Activated naive CD4-positive, alpha-beta T cell treated with Interleukin-2 at 50 U/mL for 16 hours (primary cell): ENCODE results near the gene CPXM1.
"Not testable (repeated sequence)": the region's sequence is repeated elsewhere in the genome, so short reads cannot be mapped to it uniquely, and the experiment has no call there.

Experiments
- DNase-seq: peaks from one replicate; pipeline ENCODE4 v3.0.0-alpha.2; 2020

The CPXM1 gene

GRCh38 chr20:2800521-2801285, at the start of gene CPXM1:
CPXM1 (minus strand) TSS chr20:2800627; CDS start chr20:2800572, 55 bp downstream.
- no peak for DNase-seq

DNA sequence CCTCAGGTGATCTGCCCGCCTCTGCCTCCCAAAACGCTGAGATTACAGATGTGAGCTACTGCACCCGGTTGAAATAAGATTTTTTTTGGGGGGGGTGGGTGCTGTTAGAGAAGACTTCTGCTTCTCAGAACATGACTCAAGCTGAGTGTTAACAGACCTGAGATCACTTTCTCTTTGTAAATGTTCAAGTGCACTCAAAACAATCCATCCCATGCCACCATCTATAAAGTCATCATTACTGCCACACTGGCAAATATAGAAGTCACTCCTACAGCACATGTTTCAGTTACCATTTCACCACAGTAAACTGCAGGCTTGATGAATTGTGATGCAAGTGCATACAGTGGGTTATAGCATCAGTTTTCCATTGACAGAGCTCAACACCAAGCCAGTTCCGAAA, 49.1 kb upstream of the CPXM1 start:
- DNase-seq: no peak

DNA sequence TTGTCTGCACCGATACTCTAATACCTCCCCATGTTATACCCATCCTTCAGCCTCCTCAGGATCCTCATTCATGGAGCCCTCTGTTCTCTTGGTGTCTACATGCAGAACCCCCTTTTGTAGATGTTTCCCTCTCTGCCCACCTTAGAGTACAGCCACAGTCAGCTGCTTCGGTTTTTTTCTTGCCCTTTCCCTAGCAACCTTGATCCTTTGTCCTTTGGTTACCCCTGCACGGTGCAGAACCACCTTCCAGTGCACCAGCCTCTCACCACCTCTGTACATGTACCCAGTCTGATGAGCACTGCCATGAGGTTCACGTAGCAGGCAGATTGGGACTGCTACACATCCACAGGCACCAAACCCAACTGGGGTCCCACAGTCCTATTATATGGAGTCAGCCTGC, 47.4 kb upstream of the CPXM1 start:
- no peak for DNase-seq

- no peak for DNase-seq
Observed at GRCh38 chr20:2846698-2847097, 46.3 kb upstream of the CPXM1 start.

- no peak for DNase-seq
Observed at GRCh38 chr20:2845607-2846006, 45.2 kb upstream of the CPXM1 start.

- peak; percentile 44 for DNase-seq
Observed at GRCh38 chr20:2840967-2841531, 40.6 kb upstream of the CPXM1 start.

- DNase-seq: peak; percentile 92
Observed at GRCh38 chr20:2840138-2840966, 39.9 kb upstream of the CPXM1 start, which contains the start of the genes PCED1A and VPS16. PCED1A (minus strand) TSS chr20:2840655; CDS start chr20:2839912, 743 bp downstream. VPS16 (plus strand) TSS chr20:2840745; CDS start chr20:2840775, 30 bp downstream.

- no peak for DNase-seq
Observed at GRCh38 chr20:2839732-2840137, 39.3 kb upstream of the CPXM1 start.

GRCh38 chr20:2838847-2839671, 38.6 kb upstream of the CPXM1 start:
- no peak for DNase-seq

- DNase-seq: no peak
Observed at GRCh38 chr20:2838170-2838797, 37.9 kb upstream of the CPXM1 start.

- DNase-seq: no peak
Observed at GRCh38 chr20:2837221-2837960, 37.0 kb upstream of the CPXM1 start.

DNA sequence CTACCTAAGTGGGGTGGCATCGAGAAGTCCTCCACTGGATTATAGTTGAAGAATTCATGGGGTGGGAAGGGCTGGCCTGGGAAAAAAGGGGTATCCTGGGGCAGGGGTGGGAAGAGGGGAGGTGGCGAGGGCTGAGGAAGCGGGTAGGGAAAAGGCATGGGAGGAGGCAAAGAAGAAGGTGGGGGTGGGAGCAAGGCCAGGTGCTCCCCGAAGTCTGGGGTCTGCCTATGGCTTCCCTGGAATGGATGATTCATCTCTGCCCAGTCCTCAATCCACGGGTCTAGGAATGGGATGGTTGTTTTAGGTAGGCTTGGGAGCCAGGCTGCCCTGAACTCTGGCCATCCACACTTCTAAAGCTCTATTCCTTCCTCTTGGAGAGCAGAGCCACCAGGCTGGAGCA, 35.6 kb upstream of the CPXM1 start:
- no peak for DNase-seq

DNA sequence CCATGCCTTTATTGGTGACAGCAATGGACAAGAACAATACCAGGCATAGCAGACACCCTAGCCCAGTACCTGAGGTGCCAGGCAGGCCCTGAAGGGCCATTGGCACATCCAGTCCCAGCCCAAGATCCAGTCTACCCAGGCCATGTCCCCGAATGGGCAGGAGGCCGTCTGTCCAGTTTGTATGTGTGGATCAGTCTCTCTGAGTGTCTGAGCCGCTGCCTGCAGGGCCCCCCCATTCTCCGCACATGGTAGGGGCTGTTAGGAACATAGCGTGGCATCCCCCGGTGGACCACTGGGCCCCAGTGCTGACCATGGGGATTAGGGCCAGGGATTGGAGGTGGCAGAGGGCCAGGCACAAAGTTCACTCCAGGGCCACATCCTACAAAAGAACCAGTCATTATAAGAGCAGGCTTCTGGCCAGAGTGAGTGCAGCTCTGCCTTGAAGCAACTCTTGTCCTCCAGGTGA, 34.9 kb upstream of the CPXM1 start:
- DNase-seq: no peak

GRCh38 chr20:2834401-2835110, 34.1 kb upstream of the CPXM1 start:
- no peak for DNase-seq

- DNase-seq: no peak
Observed at GRCh38 chr20:2833761-2834160, 33.3 kb upstream of the CPXM1 start.

DNA sequence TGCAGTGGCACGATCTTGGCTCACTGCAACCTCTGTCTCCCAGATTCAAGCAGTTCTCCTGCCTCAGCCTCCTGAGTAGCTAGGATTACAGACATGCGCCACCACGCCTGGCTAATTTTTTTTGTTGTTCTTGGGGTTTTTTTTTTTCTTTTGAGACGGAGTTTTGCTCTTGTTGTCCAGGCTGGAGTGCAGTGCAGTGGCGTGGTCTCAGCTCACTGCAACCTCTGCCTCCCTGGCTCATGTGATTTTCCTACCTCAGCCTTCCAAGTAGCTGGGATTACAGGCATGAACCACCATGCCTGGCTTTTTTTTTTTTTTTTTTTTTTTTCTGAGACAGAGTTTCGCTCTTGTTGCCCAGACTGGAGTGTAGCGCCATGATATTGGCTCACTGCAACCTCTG, 30.8 kb upstream of the CPXM1 start:
- DNase-seq: not testable (repeated sequence)

DNA sequence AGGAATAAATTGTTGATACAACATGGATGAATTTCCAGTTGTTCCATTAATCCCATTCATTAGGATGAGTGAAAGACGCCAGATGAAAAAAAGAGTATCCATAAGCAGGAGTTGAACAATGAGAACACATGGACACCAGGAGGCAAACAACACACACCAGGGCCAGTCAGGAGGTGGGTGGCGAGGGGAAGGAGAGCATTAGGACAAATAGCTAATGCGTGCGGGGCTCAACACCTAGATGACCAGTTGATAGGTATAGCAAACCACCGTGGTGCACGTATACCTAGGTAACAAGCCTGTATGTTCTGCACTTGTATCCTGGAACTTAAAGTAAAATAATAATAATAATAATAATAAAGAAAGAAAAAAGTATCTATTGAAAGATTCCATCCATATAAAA, 28.9 kb upstream of the CPXM1 start:
- no peak for DNase-seq

DNA sequence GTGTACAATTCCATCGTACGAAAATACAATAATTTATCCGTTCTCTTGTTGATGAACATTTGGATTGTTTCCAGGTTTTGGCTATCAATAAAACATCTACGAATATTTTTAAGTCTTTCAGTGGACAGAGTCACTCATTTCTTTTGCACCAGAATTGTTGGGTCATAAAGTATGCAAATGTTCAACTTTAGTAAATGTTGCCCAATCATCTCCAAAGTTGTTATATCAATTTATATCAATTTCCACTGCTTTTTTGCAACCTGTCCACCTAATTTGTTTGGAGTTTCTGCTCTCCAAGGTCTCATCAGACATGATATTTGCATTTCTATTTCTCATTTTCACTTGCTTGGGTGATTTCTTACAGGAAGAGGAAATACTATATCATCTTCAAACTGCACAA, 26.2 kb upstream of the CPXM1 start:
- no peak for DNase-seq

DNA sequence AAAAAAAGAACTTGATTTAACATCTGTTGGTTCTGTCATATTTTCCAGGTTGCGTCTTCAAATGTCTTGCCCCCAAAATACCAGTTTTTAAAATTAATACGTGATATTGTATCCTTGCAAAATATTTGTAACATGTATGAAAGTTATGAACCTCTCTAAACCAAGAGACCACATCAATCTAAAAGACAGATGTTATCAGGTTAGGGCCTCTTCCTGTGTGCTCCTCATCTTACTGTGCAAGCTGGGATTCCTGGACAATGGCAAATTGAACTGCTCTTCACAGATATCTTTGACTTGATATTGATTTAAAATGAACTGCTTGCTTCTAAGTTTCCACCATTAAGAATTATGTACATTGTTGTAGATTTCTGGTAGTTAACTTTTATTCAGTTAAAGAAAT, 25.3 kb upstream of the CPXM1 start:
- DNase-seq: no peak

DNA sequence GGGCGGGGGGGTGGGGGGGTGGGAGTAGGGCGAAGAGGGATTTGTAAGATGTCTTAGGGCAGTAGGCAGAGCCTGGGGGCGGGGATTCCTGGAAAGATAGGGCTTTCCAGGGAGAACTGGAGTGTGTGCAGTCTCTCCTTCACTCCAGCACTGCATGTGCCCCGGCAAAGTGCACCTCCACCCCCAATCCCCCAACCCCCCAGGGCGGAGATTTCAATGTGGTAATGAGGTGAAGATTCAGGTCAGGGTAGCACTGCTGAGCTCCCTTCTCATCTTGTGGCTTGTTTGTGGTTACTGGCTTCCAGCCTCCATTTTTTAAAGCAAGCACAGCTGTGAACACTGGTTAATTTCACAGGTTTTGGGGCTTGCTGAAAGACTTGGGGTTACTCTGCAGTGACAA, 21.6 kb upstream of the CPXM1 start:
- DNase-seq: peak; percentile 32
